GM23248 (cell line): ENCODE measurements around the gene SUPT5H. TPM values are rescaled to one million over a fixed set of nuclear protein-coding genes. Genes with fewer than 3 reads are reported as not detected.

ENCODE experiments used
- DNase-seq: peaks from one replicate; pipeline ENCODE4 v3.0.0-alpha.2; 2015
- H2AFZ ChIP-seq: fragments of 200-600 bp; sonication (generic); 2 replicates; pipeline ENCODE4 v1.6.1; 2016; ENCODE audit warnings: antibody characterized with exemption
- H3F3A ChIP-seq: fragments of 200-600 bp; sonication (generic); 2 replicates; pipeline ENCODE4 v1.6.1; 2016; ENCODE audit warnings: mild to moderate bottlenecking, antibody characterized with exemption, mixed run types; ENCODE audit not compliant: insufficient read depth
- H3K27ac ChIP-seq: fragments of 200-600 bp; sonication (generic); 2 replicates; pipeline ENCODE4 v1.5.1; 2016; ENCODE audit warnings: mild to moderate bottlenecking
- H3K27me3 ChIP-seq: fragments of 200-600 bp; sonication (generic); replicated peaks from 2 replicates; pipeline ENCODE4 v1.6.1; 2016; ENCODE audit warnings: mild to moderate bottlenecking; ENCODE audit not compliant: insufficient read depth
- H3K36me3 ChIP-seq: fragments of 200-600 bp; sonication (generic); 2 replicates; pipeline ENCODE4 v1.6.1; 2016; ENCODE audit warnings: low read depth, mild to moderate bottlenecking
- H3K4me1 ChIP-seq: fragments of 200-600 bp; sonication (generic); 2 replicates; pipeline ENCODE4 v1.6.1; 2016; ENCODE audit warnings: mild to moderate bottlenecking; ENCODE audit not compliant: insufficient read depth
- H3K4me2 ChIP-seq: fragments of 200-600 bp; sonication (generic); one replicate; pipeline ENCODE4 v1.6.1; 2016; ENCODE audit warnings: mild to moderate bottlenecking; ENCODE audit not compliant: unreplicated experiment
- H3K4me3 ChIP-seq: fragments of 200-600 bp; sonication (generic); 2 replicates; pipeline ENCODE4 v1.5.1; 2016; ENCODE audit warnings: mild to moderate bottlenecking
- H3K79me2 ChIP-seq: fragments of 200-600 bp; sonication (generic); 2 replicates; pipeline ENCODE4 v1.6.1; 2016; ENCODE audit warnings: mild to moderate bottlenecking; ENCODE audit not compliant: insufficient read depth
- H3K9ac ChIP-seq: fragments of 200-600 bp; sonication (generic); 2 replicates; pipeline ENCODE4 v1.6.1; 2016; ENCODE audit warnings: mild to moderate bottlenecking
- H3K9me2 ChIP-seq: fragments of 200-600 bp; sonication (generic); 2 replicates; pipeline ENCODE4 v1.6.1; 2016; ENCODE audit warnings: mixed run types, mild to moderate bottlenecking, moderate library complexity; ENCODE audit not compliant: insufficient read depth
- H3K9me3 ChIP-seq: fragments of 200-600 bp; sonication (generic); one replicate; pipeline ENCODE4 v1.6.1; 2017; ENCODE audit warnings: low read depth
- H4K20me1 ChIP-seq: fragments of 200-600 bp; sonication (generic); 2 replicates; pipeline ENCODE4 v1.6.0; 2016; ENCODE audit not compliant: insufficient read depth
- EZH2 ChIP-seq: fragments of 200-600 bp; sonication (generic); IDR thresholded peaks from 2 replicates; pipeline ENCODE4 v1.6.1; 2018; ENCODE audit warnings: antibody characterized with exemption, mild to moderate bottlenecking; ENCODE audit not compliant: insufficient read depth, poor library complexity, severe bottlenecking
- EZH2phosphoT487 ChIP-seq: fragments of 200-600 bp; sonication (generic); IDR thresholded peaks from 2 replicates; pipeline ENCODE4 v1.6.1; 2018; ENCODE audit warnings: antibody characterized with exemption, moderate library complexity, mild to moderate bottlenecking, low read depth; ENCODE audit not compliant: insufficient read depth
- WGBS, 2 experiments: methylation state at CpG; one replicate each; pipeline ENCODE4 v1.1.6; 2015 to 2017; ENCODE audit warnings: low lambda C conversion rate in 2 of 2, low coverage in 1 of 2; ENCODE audit errors: missing lambda C conversion rate in 2 of 2; 5-methylcytosine and 5-hydroxymethylcytosine counted together
- in situ Hi-C: fragments of 300-500 bp; cut with MboI; formaldehyde crosslinking; loops from 2 replicates; pipeline ENCODE4 v1.15.0; 2020
- polyA plus RNA-seq: library from polyadenylated mRNA; unstranded; fragments of >200 nt; fragmentation: Nextera tagmentation; extraction: Ambion mirVana; gene quantifications from 2 replicates; pipeline ENCODE4 v1.2.1, GENCODE V29; 2016
- total RNA-seq: library from RNA; depleted of rRNA; stranded (reverse); fragments of >200 nt; shearing (Covaris generic); gene quantifications from 2 replicates; pipeline ENCODE4 v1.2.3, GENCODE V29; 2014

Gene SUPT5H
- total and polyA plus RNA-seq, 2 experiments from 2014 or later, result 76.5 to 125 TPM

DNA sequence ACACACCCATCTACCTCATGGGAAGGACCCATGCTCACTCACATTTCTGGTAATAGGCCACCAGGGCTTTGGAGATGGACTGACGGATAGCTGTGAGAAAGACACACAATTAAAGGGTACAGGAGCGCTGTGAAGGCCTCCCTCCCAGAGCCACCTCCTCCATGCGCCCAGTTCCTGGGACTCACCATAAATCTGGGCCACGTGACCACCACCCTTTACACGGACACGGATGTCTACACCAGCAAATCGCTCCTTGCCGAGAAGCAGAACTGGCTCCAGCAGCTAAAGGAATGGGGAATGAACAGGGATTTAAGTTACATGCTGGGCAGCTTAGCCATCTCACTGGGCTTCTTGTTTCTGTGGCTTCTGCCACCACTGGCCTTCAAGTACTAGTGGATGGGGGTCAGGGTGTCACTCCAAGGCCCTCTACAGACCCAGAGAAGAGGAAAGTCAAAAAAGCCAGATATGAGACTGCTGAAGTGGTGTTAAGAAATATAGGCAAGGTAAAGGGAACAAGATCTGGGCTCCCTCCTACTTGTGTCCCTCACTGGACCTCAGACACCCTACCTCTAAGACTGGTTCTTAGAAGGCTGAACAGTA, 11.8 kb upstream of the SUPT5H start:
- peak overlapping the region; percentile 91 for H3K9ac ChIP-seq

DNA sequence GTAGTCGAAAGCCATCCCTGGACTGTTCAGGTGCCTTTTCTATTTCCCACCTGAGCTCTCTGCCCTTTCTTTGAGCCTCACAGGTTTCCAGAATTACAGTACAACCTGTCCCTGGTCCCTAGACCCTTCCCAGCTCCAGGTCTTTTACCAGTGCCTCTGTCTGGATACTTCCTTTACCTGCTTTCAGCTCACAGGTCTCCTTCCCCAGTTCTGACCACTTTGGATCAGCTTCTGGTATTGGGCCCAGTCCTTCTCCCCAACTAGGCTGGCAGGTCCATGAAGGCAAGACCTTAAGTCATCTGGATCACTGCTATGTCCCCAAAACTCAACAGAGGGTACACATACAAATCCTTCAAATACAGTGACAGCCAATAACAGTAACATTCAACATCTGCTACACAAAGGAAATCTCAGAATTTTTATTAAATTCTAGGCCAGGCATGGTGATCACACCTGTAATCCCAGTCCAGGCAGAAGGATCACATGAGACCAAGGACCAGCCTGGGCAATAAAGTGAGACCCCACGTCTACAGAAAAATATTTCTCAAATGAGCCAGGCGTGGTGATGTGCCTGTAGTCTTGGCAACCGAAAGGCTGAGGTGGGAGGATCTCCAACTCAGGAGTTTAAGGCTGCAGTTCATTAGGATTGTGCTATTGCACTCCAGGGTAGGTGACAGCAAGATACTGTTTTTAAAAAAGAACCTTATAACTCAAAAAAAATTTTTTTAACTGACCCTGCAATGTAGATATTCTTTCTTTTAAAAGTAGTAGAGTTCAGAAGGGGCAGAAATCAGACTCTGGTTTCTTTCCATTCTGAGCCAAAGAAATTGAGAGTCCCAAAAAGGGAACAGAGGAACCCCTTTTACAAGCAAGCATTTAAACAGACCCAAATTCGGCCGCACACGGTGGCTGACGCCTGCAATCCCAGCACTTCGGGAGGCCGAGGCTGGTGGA, 11.0 kb upstream of the SUPT5H start:
- Histone ChIP-seq H3K27me3 (no peaks in the 10 kb centered on the region), H3K9me2 (no peaks in the 10 kb centered on the region), H3K36me3 (peaks cover 26% of the 10 kb centered on the region), H3K4me2 (peak overlapping the region; percentile 90), H3K27ac (peak overlapping the region; percentile 62), H2AFZ (no peak overlapping the region), H3F3A (peaks cover 52% of the 10 kb centered on the region), H3K4me3 (peak overlapping the region; percentile 94), H3K9ac (peak overlapping the region; percentile 91), H4K20me1 (no peaks in the 10 kb centered on the region), H3K4me1 (peaks cover 15% of the 10 kb centered on the region), H3K9me3 (no peaks in the 10 kb centered on the region), H3K79me2 (peaks cover 30% of the 10 kb centered on the region)
- in situ Hi-C loops, result no loop called here
- TF ChIP-seq EZH2, result no peak
- 37 to 40% methylated on average over 10 of the region's 10 CpGs for WGBS, 2 experiments
- DNase-seq, result peak; percentile 57

More for the DNA sequence above, 11.8 kb upstream of the SUPT5H start:
- no peaks in the 10 kb centered on the region for H4K20me1 ChIP-seq
- H3K9me3 ChIP-seq, result no peaks in the 10 kb centered on the region
- no peak overlapping the region for H2AFZ ChIP-seq
- H3K4me3 ChIP-seq, result no peak overlapping the region
- in situ Hi-C loops, result no loop called here
- H3K27me3 ChIP-seq, result no peaks in the 10 kb centered on the region
- peaks cover 23% of the 10 kb centered on the region for H3K4me1 ChIP-seq
- peaks cover 30% of the 10 kb centered on the region for H3K79me2 ChIP-seq
- peak overlapping the region; percentile 62; the same call in 1 of the 2 replicates for H3K27ac ChIP-seq
- TF ChIP-seq EZH2, result no peak
- TF ChIP-seq EZH2phosphoT487, result no peak
- peaks cover 60% of the 10 kb centered on the region for H3F3A ChIP-seq
- peaks cover 26% of the 10 kb centered on the region for H3K36me3 ChIP-seq
- H3K9me2 ChIP-seq, result no peaks in the 10 kb centered on the region
- no peak for DNase-seq
- 83 to 86% methylated on average over 8 of the region's 8 CpGs for WGBS, 2 experiments
- H3K4me2 ChIP-seq, result no peak overlapping the region

DNA sequence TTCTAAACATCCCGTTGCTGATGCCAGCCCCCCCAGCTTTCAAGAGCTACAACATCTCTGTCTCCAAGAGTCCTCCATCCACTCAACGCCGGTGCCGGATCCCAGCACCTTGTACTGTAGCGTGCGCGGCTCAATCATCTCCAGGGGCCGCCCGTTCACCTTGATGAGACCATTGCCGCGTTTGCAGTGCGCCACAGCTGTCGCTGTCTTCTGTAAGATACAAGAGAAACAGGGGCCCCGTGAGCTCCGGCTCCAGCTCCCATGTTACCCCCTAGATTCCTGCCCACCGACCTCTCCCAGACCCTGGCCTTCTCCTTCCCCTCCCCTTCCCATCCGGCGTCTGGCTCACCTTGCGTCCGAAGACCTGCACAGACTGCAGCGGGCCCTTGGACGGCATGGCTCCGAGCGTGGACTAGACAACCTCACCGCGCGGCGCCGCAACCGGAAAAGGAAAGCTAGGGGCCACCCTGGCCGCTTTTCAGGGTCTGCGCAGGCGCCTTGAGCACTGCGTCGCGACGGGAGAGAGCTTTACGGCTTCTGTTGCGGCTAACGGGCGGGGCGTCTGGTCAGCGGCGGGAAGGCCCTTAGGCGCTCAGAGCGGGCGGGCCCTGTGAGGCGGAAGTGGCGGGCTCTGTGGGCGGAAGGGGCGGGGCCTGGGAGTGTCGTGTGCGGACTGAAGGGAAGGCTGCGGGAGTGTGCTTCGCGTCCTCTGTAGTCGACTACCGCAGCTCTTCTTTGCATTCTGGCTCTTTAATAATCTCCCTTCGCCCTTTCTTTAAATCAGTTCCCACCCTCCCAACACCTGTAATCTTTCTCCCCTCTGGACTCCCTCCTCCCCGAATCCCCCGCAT, 9.7 kb upstream of the SUPT5H start, which contains the start of gene RPS16:
RPS16 (minus strand) TSS at position 451 of the 851 bp plus-strand sequence; CDS start at position 397, 54 bp downstream.
- H3F3A ChIP-seq, result peaks cover 49% of the 10 kb centered on the region
- peaks cover 30% of the 10 kb centered on the region for H3K79me2 ChIP-seq
- no peaks in the 10 kb centered on the region for H3K27me3 ChIP-seq
- 1% methylated on average over 49 to 61 of the region's 61 CpGs for WGBS, 2 experiments
- DNase-seq, result peak; percentile 100
- H3K9me2 ChIP-seq, result no peaks in the 10 kb centered on the region
- peak within 1 kb of the TSS; percentile 94 for H3K4me3 ChIP-seq
- H2AFZ ChIP-seq, result peak within 1 kb of the TSS; percentile 77
- no peaks in the 10 kb centered on the region for H3K9me3 ChIP-seq
- H3K27ac ChIP-seq, result peak within 1 kb of the TSS; percentile 76
- TF ChIP-seq EZH2phosphoT487 (no peak), EZH2 (no peak)
- peaks cover 15% of the 10 kb centered on the region for H3K4me1 ChIP-seq
- peak within 1 kb of the TSS; percentile 91 for H3K9ac ChIP-seq
- no peaks in the 10 kb centered on the region for H4K20me1 ChIP-seq
- in situ Hi-C loops, result no loop called here
- H3K4me2 ChIP-seq, result peak within 1 kb of the TSS; percentile 90
- H3K36me3 ChIP-seq, result peaks cover 26% of the 10 kb centered on the region

DNA sequence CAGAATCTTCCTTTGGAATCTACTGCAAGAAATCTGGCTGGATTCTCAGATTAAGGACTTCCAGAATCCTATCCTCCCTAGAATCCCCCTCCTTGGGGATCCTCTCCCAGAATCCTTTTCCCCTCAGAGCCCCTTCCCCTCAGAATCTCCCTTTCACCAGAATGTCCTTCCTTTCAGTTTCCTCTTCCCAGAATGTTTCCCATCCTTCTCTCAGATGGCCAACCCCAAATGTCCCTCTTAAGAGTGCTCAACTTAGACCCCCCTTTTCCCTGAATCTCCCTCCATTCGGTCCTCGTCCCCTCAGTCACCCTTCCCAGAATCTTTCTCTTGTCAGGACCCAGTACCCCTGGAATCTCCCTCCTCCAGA, 9.0 kb upstream of the SUPT5H start:
- peak overlapping the region; percentile 85 for H3K4me2 ChIP-seq
- peak overlapping the region; percentile 77 for H2AFZ ChIP-seq
- peaks cover 30% of the 10 kb centered on the region for H3K79me2 ChIP-seq
- peaks cover 26% of the 10 kb centered on the region for H3K36me3 ChIP-seq
- peak; percentile 38 for DNase-seq
- in situ Hi-C loops, result no loop called here
- H3K4me1 ChIP-seq, result peaks cover 15% of the 10 kb centered on the region
- H4K20me1 ChIP-seq, result no peaks in the 10 kb centered on the region
- TF ChIP-seq EZH2 (no peak), EZH2phosphoT487 (no peak)
- H3F3A ChIP-seq, result peaks cover 49% of the 10 kb centered on the region
- no peaks in the 10 kb centered on the region for H3K9me3 ChIP-seq
- H3K27me3 ChIP-seq, result no peaks in the 10 kb centered on the region
- H3K9me2 ChIP-seq, result no peaks in the 10 kb centered on the region
- H3K9ac ChIP-seq, result peak overlapping the region; percentile 91
- WGBS, 2 experiments, result 0 to 20% methylated on average over 2 of the region's 2 CpGs
- H3K4me3 ChIP-seq, result peak overlapping the region; percentile 77
- peak overlapping the region; percentile 76 for H3K27ac ChIP-seq
